K562 (cell line): ENCODE measurements around the gene TTC33. TPM values are rescaled to one million over a fixed set of nuclear protein-coding genes. Genes with fewer than 3 reads are reported as not detected.

Experiments
- ATAC-seq: fragments of 200-7000 bp; cut with Tn5 transposase; 3 replicates; pipeline ENCODE4 v1.9.1; 2020; ENCODE audit warnings: moderate library complexity
- BruUV-seq: library from RNA; stranded (reverse); fragments of 400-500 nt; replicated peaks from 2 replicates; lab custom pipeline; 2021; lab: Mats Ljungman, UMichigan
- CTCF ChIA-PET: fragments of 300-600 bp; formaldehyde crosslinking; extraction: SDS; loops from one replicate; lab custom pipeline; 2021; ENCODE audit warnings: low intra/inter-chr PET ratio; lab: Yijun Ruan, JAX
- POLR2A ChIA-PET: fragments of 300-600, 350-650 bp; sonication (Branson Sonifier 250); formaldehyde crosslinking; extraction: SDS; loops from one replicate; lab custom pipeline; 2021; ENCODE audit warnings: antibody characterized with exemption, inconsistent platforms; lab: Yijun Ruan, JAX
- DNase-seq, 4 experiments: peaks; one replicate each; pipeline versions ENCODE4 v3.0.0 to v3.0.0-alpha.2; 2011 to 2018; ENCODE audit warnings: low spot score in 3 of 4, mixed read lengths in 3 of 4; ENCODE audit errors: extremely low read depth in 1 of 4
- FAIRE-seq: peaks from 2 replicates; lab custom pipeline; 2011; peaks lifted over from hg19 to GRCh38; lab: Jason Lieb, UNC
- H2AFZ ChIP-seq: 2 replicates; pipeline ENCODE4 v1.6.0; 2011; ENCODE audit warnings: low read depth, low read length, control low read depth, inconsistent platforms
- H3K27ac ChIP-seq: fragments of 200-600 bp; 3 replicates; pipeline ENCODE4 v1.8.0; 2011; ENCODE audit warnings: low read depth, mild to moderate bottlenecking, control low read depth, inconsistent platforms, low read length, moderate library complexity, mixed read lengths; ENCODE audit errors: extremely low read depth
- H3K27me3 ChIP-seq, 2 experiments: fragments of 300-600 bp in 1 of 2; 2 replicates in 1 of 2; 3 replicates in 1 of 2; pipeline versions ENCODE4 v1.6.0 to v1.8.0; 2011; ENCODE audit warnings: inconsistent platforms in 2 of 2, low read length in 2 of 2, mild to moderate bottlenecking in 1 of 2, mixed read lengths in 1 of 2, moderate library complexity in 1 of 2; ENCODE audit not compliant: control insufficient read depth in 2 of 2, insufficient read depth in 2 of 2
- H3K36me3 ChIP-seq: fragments of 300-600 bp; 3 replicates; pipeline ENCODE4 v1.8.0; 2011; ENCODE audit warnings: mild to moderate bottlenecking, low read length, inconsistent platforms; ENCODE audit not compliant: control insufficient read depth, insufficient read depth
- H3K4me1 ChIP-seq, 2 experiments: fragments of 200-600 bp in 1 of 2; replicated peaks in 1 of 2; 2 replicates in 1 of 2; 3 replicates in 1 of 2; pipeline versions ENCODE4 v1.5.1 to v1.8.0; 2011; ENCODE audit warnings: inconsistent platforms in 2 of 2, low read length in 2 of 2, mild to moderate bottlenecking in 1 of 2, mixed read lengths in 1 of 2, moderate library complexity in 1 of 2; ENCODE audit not compliant: control insufficient read depth in 2 of 2, insufficient read depth in 2 of 2
- H3K4me2 ChIP-seq: 2 replicates; pipeline ENCODE4 v1.6.1; 2011; ENCODE audit warnings: low read length, control low read depth, inconsistent platforms, mixed read lengths; ENCODE audit not compliant: insufficient read depth
- H3K4me3 ChIP-seq: fragments of 200-600 bp; sonication (generic), shearing (Covaris generic); 2 replicates; pipeline ENCODE4 v1.5.1; 2016; ENCODE audit warnings: control low read depth, inconsistent platforms
- H3K79me2 ChIP-seq: fragments of 200-600 bp; 3 replicates; pipeline ENCODE4 v1.8.0; 2011; ENCODE audit warnings: low read length, inconsistent platforms; ENCODE audit not compliant: control insufficient read depth, insufficient read depth
- H3K9ac ChIP-seq, 2 experiments: 2 replicates each; pipeline versions ENCODE4 v1.6.0 to v1.6.1; 2011; ENCODE audit warnings: low read depth in 2 of 2, low read length in 2 of 2, control low read depth in 1 of 2, inconsistent platforms in 1 of 2, mild to moderate bottlenecking in 1 of 2, mixed read lengths in 1 of 2; ENCODE audit not compliant: insufficient read depth in 1 of 2
- H3K9me1 ChIP-seq: one replicate; pipeline ENCODE4 v1.6.0; 2011; ENCODE audit warnings: inconsistent platforms, mild to moderate bottlenecking, low read length, moderate library complexity; ENCODE audit not compliant: control insufficient read depth, insufficient read depth
- H3K9me3 ChIP-seq: replicated peaks from 2 replicates; pipeline ENCODE4 v1.5.1; 2011; ENCODE audit warnings: low read depth, low read length, inconsistent platforms; ENCODE audit not compliant: control insufficient read depth, insufficient read depth
- H4K20me1 ChIP-seq: replicated peaks from 2 replicates; pipeline ENCODE4 v1.6.1; 2011; ENCODE audit warnings: low read length, inconsistent platforms, mixed read lengths; ENCODE audit not compliant: control insufficient read depth, insufficient read depth
- CLOCK ChIP-seq: fragments of 250-450 bp; sonication (Bioruptor Pico); IDR thresholded peaks from 2 replicates; pipeline ENCODE4 v1.4.0; 2020; ENCODE audit warnings: mild to moderate bottlenecking, moderate library complexity, borderline replicate concordance
- FOXK2 ChIP-seq, 2 experiments: fragments of 450-650 bp; IDR thresholded peaks in 1 of 2; conservative IDR thresholded peaks in 1 of 2; 2 replicates each; pipeline ENCODE4 v1.6.1; 2016; ENCODE audit warnings: low read depth in 2 of 2, mild to moderate bottlenecking in 1 of 2
- FOXM1 ChIP-seq, 2 experiments: fragments of 450-650 bp in 1 of 2; sonication (generic) in 1 of 2; formaldehyde crosslinking in 1 of 2; IDR thresholded peaks; 2 replicates each; pipeline versions ENCODE4 v1.6.1 to v1.9.0; 2017 to 2022; ENCODE audit warnings: low read depth in 2 of 2, mild to moderate bottlenecking in 2 of 2, missing genetic modification reagents in 1 of 2, moderate library complexity in 1 of 2
- GATA2 ChIP-seq: sonication (generic); formaldehyde crosslinking; IDR thresholded peaks from 2 replicates; pipeline ENCODE4 v1.4.0; 2020; ENCODE audit warnings: mild to moderate bottlenecking, missing genetic modification reagents
- MAFF ChIP-seq: IDR thresholded peaks from 2 replicates; pipeline ENCODE4 v1.6.1; 2012; ENCODE audit warnings: low read length, improper control_type of control experiment
- MED1 ChIP-seq: sonication (generic); formaldehyde crosslinking; IDR thresholded peaks from 2 replicates; pipeline ENCODE4 v1.8.1; 2023; ENCODE audit warnings: missing genetic modification reagents, borderline replicate concordance
- RBM22 ChIP-seq: fragments of 200-400 bp; formaldehyde crosslinking; IDR thresholded peaks from 2 replicates; pipeline ENCODE4 v1.6.1; 2018; ENCODE audit warnings: low read length, low read depth; ENCODE audit not compliant: poor library complexity, severe bottlenecking
- SMARCA5 ChIP-seq: fragments of 450-650 bp; IDR thresholded peaks from 2 replicates; pipeline ENCODE4 v1.6.1; 2016
- SNIP1 ChIP-seq: fragments of 450-650 bp; IDR thresholded peaks from 2 replicates; pipeline ENCODE4 v1.7.1; 2017; ENCODE audit warnings: low read depth, mild to moderate bottlenecking
- TARDBP ChIP-seq: fragments of 450-650 bp; IDR thresholded peaks from 2 replicates; pipeline ENCODE4 v1.6.1; 2016
- ZBTB8A ChIP-seq: fragments of 450-650 bp; IDR thresholded peaks from 2 replicates; pipeline ENCODE4 v1.6.1; 2018; ENCODE audit warnings: mild to moderate bottlenecking, moderate library complexity; ENCODE audit not compliant: partially characterized antibody
- ZNF165 ChIP-seq: fragments of 250-450 bp; sonication (Bioruptor Pico); IDR thresholded peaks from 2 replicates; pipeline ENCODE4 v1.4.0; 2020; ENCODE audit warnings: borderline replicate concordance
- ZNF184 ChIP-seq: sonication (generic); formaldehyde crosslinking; IDR thresholded peaks from 2 replicates; pipeline ENCODE4 v1.5.0; 2020; ENCODE audit warnings: missing genetic modification reagents
- ZNF561 ChIP-seq: fragments of 450-650 bp; formaldehyde crosslinking; conservative IDR thresholded peaks from 2 replicates; pipeline ENCODE4 v1.4.0; 2020; ENCODE audit warnings: mild to moderate bottlenecking, moderate library complexity
- WGBS: fragments of 100-300 bp; shearing (Covaris generic); methylation state at CpG from one replicate; pipeline ENCODE4 v1.1.6; 2016; ENCODE audit warnings: low coverage, mixed read lengths; ENCODE audit not compliant: insufficient coverage; ENCODE audit errors: missing lambda C conversion rate; 5-methylcytosine and 5-hydroxymethylcytosine counted together
- in situ Hi-C: fragments of 300-500 bp; cut with MboI; formaldehyde crosslinking; loops from 4 replicates; pipeline ENCODE4 v1.15.0; 2018; ENCODE audit warnings: inconsistent platforms, mixed read lengths
- intact Hi-C: fragments of 100-400 bp; cut with micrococcal nuclease; formaldehyde crosslinking; loops from 2 replicates; pipeline ENCODE4 v1.14.2; 2022
- polyA plus RNA-seq, 8 experiments: library from polyadenylated mRNA; depleted of rRNA in 4 of 8; stranded (reverse) in 5 of 8; unstranded in 3 of 8; fragments of >200 nt; fragmentation: Nextera tagmentation in 2 of 8; fragmentation: Illumina TruSeq in 1 of 8; extraction: Ambion mirVana in 2 of 8; extraction: Trizol in 1 of 8; gene quantifications; 2 replicates each; pipeline versions ENCODE4 v1.2.1 to v1.2.3, GENCODE V29; 2011 to 2014; ENCODE audit warnings: inconsistent platforms in 1 of 8, missing spikeins in 1 of 8
- total RNA-seq, 7 experiments: library from RNA; depleted of rRNA in 6 of 7; stranded (reverse); fragments of >200 nt in 6 of 7; fragmentation: Illumina TruSeq in 2 of 7; extraction: Trizol in 2 of 7; gene quantifications; 2 replicates each; pipeline versions ENCODE4 v1.2.1 to v1.2.3, GENCODE V29; 2011 to 2021; ENCODE audit warnings: low replicate concordance in 1 of 7
- TF ChIP-seq, protein P1 (sequence below): fragments of 250-450 bp; sonication (Bioruptor Pico); IDR thresholded peaks from 2 replicates; pipeline ENCODE4 v1.5.0; 2021; ENCODE audit warnings: mild to moderate bottlenecking, borderline replicate concordance
- TF ChIP-seq, protein P2 (sequence below): sonication (generic); formaldehyde crosslinking; IDR thresholded peaks from 2 replicates; pipeline ENCODE4 v1.8.1; 2023; ENCODE audit warnings: mild to moderate bottlenecking, missing genetic modification reagents

TTC33 gene
- total and polyA plus RNA-seq, 9 of the 15 experiments (the other 6 are each of a cell fraction or from before 2014, with no cell fraction given), result 11.5 to 24.9 (median 21.1) TPM

GRCh38 chr5:40571729-40572128, 184.0 kb downstream of the TTC33 start:
- Histone ChIP-seq H3K36me3 (no peaks in the 10 kb centered on the region), H3K27me3 (no peaks in the 10 kb centered on the region), H2AFZ (no peak overlapping the region), H3K4me2 (no peak overlapping the region), H3K4me1 (no peaks in the 10 kb centered on the region), H3K4me3 (no peak overlapping the region), H3K9me1 (no peaks in the 10 kb centered on the region), H3K79me2 (no peaks in the 10 kb centered on the region), H4K20me1 (no peaks in the 10 kb centered on the region), H3K27ac (no peak overlapping the region), H3K9me3 (no peaks in the 10 kb centered on the region), H3K9ac (no peak overlapping the region)
- BruUV-seq, result no TSS peak
- intact Hi-C loops (no loop called here), in situ Hi-C loops (no loop called here)
- DNase-seq, result no peak
- FAIRE-seq, result no peak
- POLR2A ChIA-PET, result no interaction called here
- CTCF ChIA-PET, result no interaction called here
- WGBS, result 0% methylated on average over 2 of the region's 2 CpGs
- ATAC-seq, result no peak
- TF ChIP-seq GATA2 (CRISPR knock-in tag) (no peak), MAFF (no peak), FOXK2 (conservative IDR thresholded peaks at IDR 0.05 in 1 of 2, IDR thresholded peaks at IDR 0.05 in 1 of 2; ENCODE audit: low read depth in 2 of 2) (no peak), CLOCK (CRISPR knock-in tag) (no peak), ZBTB8A (no peak), MED1 (CRISPR knock-in tag) (no peak), ZNF561 (CRISPR knock-in tag) (no peak), TARDBP (no peak), FOXM1 (IDR thresholded peaks at IDR 0.05; ENCODE audit: low read depth) (no peak), FOXM1 (CRISPR knock-in tag; IDR thresholded peaks at IDR 0.05; ENCODE audit: low read depth) (no peak), RBM22 (no peak), ZNF184 (no peak), SMARCA5 (no peak), SNIP1 (no peak), ZNF165 (CRISPR knock-in tag) (no peak)
- TF ChIP-seq, protein P1, sequence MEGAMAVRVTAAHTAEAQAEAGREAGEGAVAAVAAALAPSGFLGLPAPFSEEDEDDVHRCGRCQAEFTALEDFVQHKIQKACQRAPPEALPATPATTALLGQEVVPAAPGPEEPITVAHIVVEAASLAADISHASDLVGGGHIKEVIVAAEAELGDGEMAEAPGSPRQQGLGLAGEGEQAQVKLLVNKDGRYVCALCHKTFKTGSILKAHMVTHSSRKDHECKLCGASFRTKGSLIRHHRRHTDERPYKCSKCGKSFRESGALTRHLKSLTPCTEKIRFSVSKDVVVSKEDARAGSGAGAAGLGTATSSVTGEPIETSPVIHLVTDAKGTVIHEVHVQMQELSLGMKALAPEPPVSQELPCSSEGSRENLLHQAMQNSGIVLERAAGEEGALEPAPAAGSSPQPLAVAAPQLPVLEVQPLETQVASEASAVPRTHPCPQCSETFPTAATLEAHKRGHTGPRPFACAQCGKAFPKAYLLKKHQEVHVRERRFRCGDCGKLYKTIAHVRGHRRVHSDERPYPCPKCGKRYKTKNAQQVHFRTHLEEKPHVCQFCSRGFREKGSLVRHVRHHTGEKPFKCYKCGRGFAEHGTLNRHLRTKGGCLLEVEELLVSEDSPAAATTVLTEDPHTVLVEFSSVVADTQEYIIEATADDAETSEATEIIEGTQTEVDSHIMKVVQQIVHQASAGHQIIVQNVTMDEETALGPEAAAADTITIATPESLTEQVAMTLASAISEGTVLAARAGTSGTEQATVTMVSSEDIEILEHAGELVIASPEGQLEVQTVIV (CRISPR knock-in tag), result no peak
- TF ChIP-seq, protein P2, sequence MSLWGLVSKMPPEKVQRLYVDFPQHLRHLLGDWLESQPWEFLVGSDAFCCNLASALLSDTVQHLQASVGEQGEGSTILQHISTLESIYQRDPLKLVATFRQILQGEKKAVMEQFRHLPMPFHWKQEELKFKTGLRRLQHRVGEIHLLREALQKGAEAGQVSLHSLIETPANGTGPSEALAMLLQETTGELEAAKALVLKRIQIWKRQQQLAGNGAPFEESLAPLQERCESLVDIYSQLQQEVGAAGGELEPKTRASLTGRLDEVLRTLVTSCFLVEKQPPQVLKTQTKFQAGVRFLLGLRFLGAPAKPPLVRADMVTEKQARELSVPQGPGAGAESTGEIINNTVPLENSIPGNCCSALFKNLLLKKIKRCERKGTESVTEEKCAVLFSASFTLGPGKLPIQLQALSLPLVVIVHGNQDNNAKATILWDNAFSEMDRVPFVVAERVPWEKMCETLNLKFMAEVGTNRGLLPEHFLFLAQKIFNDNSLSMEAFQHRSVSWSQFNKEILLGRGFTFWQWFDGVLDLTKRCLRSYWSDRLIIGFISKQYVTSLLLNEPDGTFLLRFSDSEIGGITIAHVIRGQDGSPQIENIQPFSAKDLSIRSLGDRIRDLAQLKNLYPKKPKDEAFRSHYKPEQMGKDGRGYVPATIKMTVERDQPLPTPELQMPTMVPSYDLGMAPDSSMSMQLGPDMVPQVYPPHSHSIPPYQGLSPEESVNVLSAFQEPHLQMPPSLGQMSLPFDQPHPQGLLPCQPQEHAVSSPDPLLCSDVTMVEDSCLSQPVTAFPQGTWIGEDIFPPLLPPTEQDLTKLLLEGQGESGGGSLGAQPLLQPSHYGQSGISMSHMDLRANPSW, result no peak
